Endothelial cell (in vitro differentiated cells): ENCODE measurements around the gene CAMKMT. TPM values are rescaled to one million over a fixed set of nuclear protein-coding genes. Genes with fewer than 3 reads are reported as not detected.

Experiments used
- DNase-seq: peaks from one replicate; pipeline ENCODE4 v3.0.0; 2021; ENCODE audit warnings: low spot score
- H3K27ac Mint-ChIP-seq: one replicate; pipeline ENCODE4 v1.8.0; 2021; ENCODE audit warnings: mixed read lengths, inconsistent platforms; ENCODE audit not compliant: unreplicated experiment
- H3K27me3 Mint-ChIP-seq: one replicate; pipeline ENCODE4 v1.8.0; 2021; ENCODE audit warnings: mild to moderate bottlenecking, moderate library complexity, mixed read lengths, inconsistent platforms; ENCODE audit not compliant: unreplicated experiment
- H3K36me3 Mint-ChIP-seq: one replicate; pipeline ENCODE4 v1.8.0; 2021; ENCODE audit warnings: mild to moderate bottlenecking, low read depth, mixed read lengths, inconsistent platforms; ENCODE audit not compliant: unreplicated experiment
- H3K4me1 Mint-ChIP-seq: one replicate; pipeline ENCODE4 v1.8.0; 2021; ENCODE audit warnings: mild to moderate bottlenecking, mixed read lengths, inconsistent platforms; ENCODE audit not compliant: unreplicated experiment
- H3K4me3 Mint-ChIP-seq: one replicate; pipeline ENCODE4 v1.8.0; 2021; ENCODE audit warnings: mild to moderate bottlenecking, mixed read lengths, inconsistent platforms; ENCODE audit not compliant: unreplicated experiment
- H3K9me3 Mint-ChIP-seq: one replicate; pipeline ENCODE4 v1.8.0; 2021; ENCODE audit warnings: mixed read lengths, inconsistent platforms; ENCODE audit not compliant: unreplicated experiment
- CTCF ChIP-seq: fragments of 200-600 bp; sonication (generic); IDR thresholded peaks from one replicate; pipeline ENCODE4 v1.5.0; 2021; ENCODE audit warnings: antibody characterized with exemption; ENCODE audit not compliant: unreplicated experiment
- total RNA-seq: library from RNA; stranded (reverse); fragmentation: NEBNext Ultra II Directional; extraction: Animal tissue kit (Norgen Biotek cat#: 25700); gene quantifications from one replicate; pipeline ENCODE4 v1.2.1, GENCODE V29; 2021; ENCODE audit not compliant: unreplicated experiment

CAMKMT gene
- total RNA-seq, 1 donor from 2014 or later: 8.4 TPM

- no peaks in the 10 kb centered on the region for H3K36me3 Mint-ChIP-seq
- H3K9me3 Mint-ChIP-seq: no peaks in the 10 kb centered on the region
- TF ChIP-seq CTCF: no peak
- H3K4me1 Mint-ChIP-seq: no peaks in the 10 kb centered on the region
- H3K4me3 Mint-ChIP-seq: no peak overlapping the region
- DNase-seq: no peak
- H3K27ac Mint-ChIP-seq: no peak overlapping the region
- H3K27me3 Mint-ChIP-seq: no peaks in the 10 kb centered on the region
These were observed 314.6 kb downstream of the CAMKMT start for GRCh38 chr2:44676379-44676778.

- DNase-seq: no peak
- Mint-ChIP-seq H3K4me1 (no peaks in the 10 kb centered on the region), H3K27me3 (no peaks in the 10 kb centered on the region), H3K4me3 (no peak overlapping the region), H3K27ac (no peak overlapping the region), H3K9me3 (no peaks in the 10 kb centered on the region), H3K36me3 (no peaks in the 10 kb centered on the region)
- TF ChIP-seq CTCF: no peak
These were observed 317.8 kb downstream of the CAMKMT start for GRCh38 chr2:44679584-44679983.

GRCh38 chr2:44679990-44680389, 318.2 kb downstream of the CAMKMT start:
- Mint-ChIP-seq H3K4me3 (no peak overlapping the region), H3K27ac (no peak overlapping the region), H3K36me3 (no peaks in the 10 kb centered on the region), H3K9me3 (no peaks in the 10 kb centered on the region), H3K27me3 (no peaks in the 10 kb centered on the region), H3K4me1 (no peaks in the 10 kb centered on the region)
- TF ChIP-seq CTCF: no peak
- no peak for DNase-seq

GRCh38 chr2:44680424-44680971, 318.8 kb downstream of the CAMKMT start:
- no peaks in the 10 kb centered on the region for H3K4me1 Mint-ChIP-seq
- no peaks in the 10 kb centered on the region for H3K27me3 Mint-ChIP-seq
- no peak for DNase-seq
- no peaks in the 10 kb centered on the region for H3K9me3 Mint-ChIP-seq
- no peak for TF ChIP-seq CTCF
- no peak overlapping the region for H3K4me3 Mint-ChIP-seq
- H3K36me3 Mint-ChIP-seq: no peaks in the 10 kb centered on the region
- H3K27ac Mint-ChIP-seq: no peak overlapping the region

GRCh38 chr2:44680983-44681531, 319.3 kb downstream of the CAMKMT start:
- no peak overlapping the region for H3K27ac Mint-ChIP-seq
- TF ChIP-seq CTCF: no peak
- DNase-seq: no peak
- H3K9me3 Mint-ChIP-seq: no peaks in the 10 kb centered on the region
- no peaks in the 10 kb centered on the region for H3K4me1 Mint-ChIP-seq
- H3K27me3 Mint-ChIP-seq: no peaks in the 10 kb centered on the region
- H3K36me3 Mint-ChIP-seq: no peaks in the 10 kb centered on the region
- H3K4me3 Mint-ChIP-seq: no peak overlapping the region
